Hepatocyte (in vitro differentiated cells): ENCODE measurements around the gene TXNRD1. TPM values are rescaled to one million over a fixed set of nuclear protein-coding genes. Genes with fewer than 3 reads are reported as not detected.

ENCODE experiments used
- DNase-seq: peaks from one replicate; pipeline ENCODE4 v3.0.0-alpha.2; 2016; ENCODE audit warnings: low spot score
- H2AFZ ChIP-seq: fragments of 200-600 bp; sonication (generic); 2 replicates; pipeline ENCODE4 v1.6.0; 2016; ENCODE audit warnings: antibody characterized with exemption, mild to moderate bottlenecking
- H3K27ac ChIP-seq: fragments of 200-600 bp; sonication (generic); 2 replicates; pipeline ENCODE4 v1.5.1; 2016; ENCODE audit warnings: mild to moderate bottlenecking
- H3K27me3 ChIP-seq: fragments of 200-600 bp; sonication (generic); 2 replicates; pipeline ENCODE4 v1.6.1; 2016
- H3K36me3 ChIP-seq: fragments of 200-600 bp; sonication (generic); replicated peaks from 2 replicates; pipeline ENCODE4 v1.5.1; 2016; ENCODE audit warnings: low read depth; ENCODE audit not compliant: insufficient read depth
- H3K4me1 ChIP-seq: fragments of 200-600 bp; sonication (generic); 2 replicates; pipeline ENCODE4 v1.5.1; 2016; ENCODE audit warnings: mild to moderate bottlenecking, moderate library complexity; ENCODE audit not compliant: insufficient read depth
- H3K4me2 ChIP-seq: fragments of 200-600 bp; sonication (generic); 2 replicates; pipeline ENCODE4 v1.6.0; 2016
- H3K4me3 ChIP-seq: fragments of 200-600 bp; sonication (generic); 2 replicates; pipeline ENCODE4 v1.5.1; 2016; ENCODE audit warnings: mild to moderate bottlenecking
- H3K79me2 ChIP-seq: fragments of 200-600 bp; sonication (generic); 2 replicates; pipeline ENCODE4 v1.6.0; 2017; ENCODE audit warnings: mild to moderate bottlenecking
- H3K9me2 ChIP-seq: fragments of 200-600 bp; sonication (generic); replicated peaks from 2 replicates; pipeline ENCODE4 v1.6.0; 2017; ENCODE audit warnings: mild to moderate bottlenecking; ENCODE audit not compliant: insufficient read depth
- H3K9me3 ChIP-seq: fragments of 200-600 bp; sonication (generic); 2 replicates; pipeline ENCODE4 v1.5.1; 2016; ENCODE audit warnings: low read depth, mild to moderate bottlenecking
- H4K20me1 ChIP-seq: fragments of 200-600 bp; sonication (generic); 2 replicates; pipeline ENCODE4 v1.6.0; 2016; ENCODE audit warnings: mild to moderate bottlenecking; ENCODE audit not compliant: insufficient read depth, poor library complexity, severe bottlenecking
- CTCF ChIP-seq: fragments of 200-600 bp; sonication (generic); IDR thresholded peaks from 2 replicates; pipeline ENCODE4 v1.5.1; 2016; ENCODE audit warnings: antibody characterized with exemption, mild to moderate bottlenecking; ENCODE audit not compliant: poor library complexity
- EZH2 ChIP-seq: fragments of 200-600 bp; sonication (generic); IDR thresholded peaks from 2 replicates; pipeline ENCODE4 v1.6.1; 2016; ENCODE audit warnings: antibody characterized with exemption, mild to moderate bottlenecking, borderline replicate concordance
- EZH2phosphoT487 ChIP-seq: fragments of 200-600 bp; sonication (generic); IDR thresholded peaks from one replicate; pipeline ENCODE4 v1.6.1; 2018; ENCODE audit warnings: antibody characterized with exemption, mild to moderate bottlenecking, low read depth, moderate library complexity; ENCODE audit not compliant: unreplicated experiment, severe bottlenecking
- WGBS: methylation state at CpG from one replicate; pipeline ENCODE4 v1.1.6; 2016; ENCODE audit warnings: low lambda C conversion rate; ENCODE audit errors: missing lambda C conversion rate; 5-methylcytosine and 5-hydroxymethylcytosine counted together
- polyA plus RNA-seq: library from polyadenylated mRNA; unstranded; fragments of >200 nt; fragmentation: Nextera tagmentation; extraction: Ambion mirVana; gene quantifications from 2 replicates; pipeline ENCODE4 v1.2.1, GENCODE V29; 2016
- total RNA-seq: library from RNA; depleted of rRNA; stranded (reverse); fragments of >200 nt; gene quantifications from 2 replicates; pipeline ENCODE4 v1.2.3, GENCODE V29; 2014

The TXNRD1 gene
- total and polyA plus RNA-seq, 2 experiments from 2014 or later: 49.8 to 113 TPM

- no peaks in the 10 kb centered on the region for H3K4me1 ChIP-seq
- no peak overlapping the region for H2AFZ ChIP-seq
- no peak overlapping the region for H3K27ac ChIP-seq
- TF ChIP-seq EZH2phosphoT487 (no peak), CTCF (no peak), EZH2 (no peak)
- no peaks in the 10 kb centered on the region for H3K9me3 ChIP-seq
- H3K79me2 ChIP-seq: no peaks in the 10 kb centered on the region
- no peak for DNase-seq
- H3K36me3 ChIP-seq: no peaks in the 10 kb centered on the region
- 96% methylated on average over 2 of the region's 2 CpGs for WGBS
- no peak overlapping the region for H3K4me2 ChIP-seq
- no peak overlapping the region for H3K4me3 ChIP-seq
- no peaks in the 10 kb centered on the region for H3K9me2 ChIP-seq
- H4K20me1 ChIP-seq: no peaks in the 10 kb centered on the region
- H3K27me3 ChIP-seq: no peaks in the 10 kb centered on the region
Observed at GRCh38 chr12:104344682-104345081, 129.1 kb downstream of the TXNRD1 start.

GRCh38 chr12:104345234-104346066, 129.9 kb downstream of the TXNRD1 start:
- Histone ChIP-seq H3K27ac (no peak overlapping the region), H4K20me1 (no peaks in the 10 kb centered on the region), H3K79me2 (no peaks in the 10 kb centered on the region), H3K27me3 (no peaks in the 10 kb centered on the region), H3K4me2 (no peak overlapping the region), H3K9me3 (no peaks in the 10 kb centered on the region), H3K4me3 (no peak overlapping the region), H3K9me2 (no peaks in the 10 kb centered on the region), H3K36me3 (no peaks in the 10 kb centered on the region), H2AFZ (no peak overlapping the region), H3K4me1 (no peaks in the 10 kb centered on the region)
- TF ChIP-seq EZH2phosphoT487 (no peak), CTCF (no peak), EZH2 (no peak)
- 88% methylated on average over 7 of the region's 7 CpGs for WGBS
- no peak for DNase-seq

- DNase-seq: no peak
Observed at GRCh38 chr12:104347374-104348075, 131.9 kb downstream of the TXNRD1 start.

More at GRCh38 chr12:104347374-104348075, 131.9 kb downstream of the TXNRD1 start:
- Histone ChIP-seq H3K9me3 (no peaks in the 10 kb centered on the region), H3K36me3 (no peaks in the 10 kb centered on the region), H3K9me2 (no peaks in the 10 kb centered on the region), H3K79me2 (no peaks in the 10 kb centered on the region), H3K27me3 (no peaks in the 10 kb centered on the region), H3K4me1 (no peaks in the 10 kb centered on the region), H2AFZ (no peak overlapping the region), H3K27ac (no peak overlapping the region), H4K20me1 (no peaks in the 10 kb centered on the region), H3K4me3 (no peak overlapping the region), H3K4me2 (no peak overlapping the region)
- 87% methylated on average over 5 of the region's 5 CpGs for WGBS
- TF ChIP-seq EZH2: no peak
- TF ChIP-seq EZH2phosphoT487: no peak
- no peak for TF ChIP-seq CTCF
